H1 (cell line): ENCODE results near the gene LPCAT3. TPM values are rescaled to one million over a fixed set of nuclear protein-coding genes. Genes with fewer than 3 reads are reported as not detected.

ENCODE experiments used
- CTCF ChIA-PET: fragments of 300-600 bp; sonication (Branson Sonifier 250); formaldehyde crosslinking; loops from one replicate; lab custom pipeline; 2021; ENCODE audit not compliant: partially characterized antibody; lab: Charles Lee
- POLR2A ChIA-PET: fragments of 300-600 bp; sonication (Branson Sonifier 250); formaldehyde crosslinking; loops from one replicate; lab custom pipeline; 2021; ENCODE audit warnings: inconsistent platforms; ENCODE audit not compliant: partially characterized antibody; lab: Charles Lee
- DNase-seq, 2 experiments: peaks; one replicate each; pipeline versions ENCODE4 v3.0.0 to v3.0.0-alpha.2; 2010 to 2022; ENCODE audit warnings: low spot score in 2 of 2, low read depth in 1 of 2, mixed read lengths in 1 of 2
- FAIRE-seq: peaks from 2 replicates; lab custom pipeline; 2011; peaks lifted over from hg19 to GRCh38; lab: Jason Lieb, UNC
- H2AFZ ChIP-seq: 2 replicates; pipeline ENCODE4 v1.8.1; 2012; ENCODE audit warnings: low read length, inconsistent platforms
- H2AK5ac ChIP-seq: 2 replicates; pipeline ENCODE4 v1.6.1; 2013; ENCODE audit warnings: low read depth, low read length
- H2BK120ac ChIP-seq: replicated peaks from 2 replicates; pipeline ENCODE3; 2013; ENCODE audit warnings: low read depth, low read length, inconsistent platforms
- H2BK12ac ChIP-seq: 2 replicates; pipeline ENCODE4 v1.6.1; 2013; ENCODE audit warnings: low read depth, low read length
- H2BK15ac ChIP-seq: 2 replicates; pipeline ENCODE4 v1.6.1; 2013; ENCODE audit warnings: low read length
- H2BK20ac ChIP-seq: 2 replicates; pipeline ENCODE4 v1.6.1; 2013; ENCODE audit warnings: low read length
- H2BK5ac ChIP-seq: 2 replicates; pipeline ENCODE4 v1.6.1; 2013; ENCODE audit warnings: low read depth, low read length
- H3K14ac ChIP-seq: 2 replicates; pipeline ENCODE4 v1.6.1; 2013; ENCODE audit warnings: inconsistent platforms; ENCODE audit not compliant: insufficient read length
- H3K18ac ChIP-seq: 2 replicates; pipeline ENCODE4 v1.6.1; 2013; ENCODE audit warnings: low read length; ENCODE audit errors: extremely low read depth
- H3K23ac ChIP-seq: 2 replicates; pipeline ENCODE4 v1.6.1; 2013; ENCODE audit warnings: inconsistent platforms; ENCODE audit not compliant: insufficient read length
- H3K23me2 ChIP-seq: 2 replicates; pipeline ENCODE4 v1.6.1; 2013; ENCODE audit warnings: low read depth, low read length
- H3K27ac ChIP-seq: 2 replicates; pipeline ENCODE4 v1.6.1; 2011; ENCODE audit warnings: low read depth, low read length, inconsistent platforms
- H3K27me3 ChIP-seq, 4 experiments: replicated peaks in 1 of 4; 1 replicate in 1 of 4; 2 replicates in 3 of 4; pipeline versions ENCODE4 v1.6.1 to v1.8.1; 2011 to 2013; ENCODE audit warnings: low read length in 3 of 4, mild to moderate bottlenecking in 3 of 4, inconsistent platforms in 2 of 4, mixed read lengths in 2 of 4, moderate library complexity in 1 of 4; ENCODE audit not compliant: control insufficient read depth in 3 of 4, insufficient read depth in 3 of 4; ENCODE audit errors: extremely low read depth in 1 of 4
- H3K36me3 ChIP-seq, 4 experiments: 2 replicates each; pipeline versions ENCODE4 v1.6.1 to v1.8.1; 2011 to 2013; ENCODE audit warnings: mild to moderate bottlenecking in 4 of 4, low read length in 3 of 4, moderate library complexity in 2 of 4, control low read depth in 1 of 4, inconsistent platforms in 1 of 4; ENCODE audit not compliant: insufficient read depth in 4 of 4, control insufficient read depth in 2 of 4
- H3K4ac ChIP-seq: replicated peaks from 2 replicates; pipeline ENCODE3; 2013; ENCODE audit warnings: low read length, low read depth, mixed read lengths, inconsistent platforms; ENCODE audit not compliant: insufficient read length
- H3K4me1 ChIP-seq, 4 experiments: replicated peaks in 1 of 4; 1 replicate in 1 of 4; 2 replicates in 3 of 4; pipeline versions ENCODE4 v1.6.1 to v1.8.1; 2011 to 2013; ENCODE audit warnings: low read length in 3 of 4, inconsistent platforms in 2 of 4, mixed read lengths in 1 of 4; ENCODE audit not compliant: insufficient read depth in 4 of 4, control insufficient read depth in 3 of 4
- H3K4me2 ChIP-seq, 2 experiments: 2 replicates each; pipeline versions ENCODE4 v1.6.1 to v1.8.1; 2011 to 2013; ENCODE audit warnings: low read depth in 2 of 2, low read length in 2 of 2, control low read depth in 1 of 2, inconsistent platforms in 1 of 2, mild to moderate bottlenecking in 1 of 2; ENCODE audit not compliant: insufficient read depth in 1 of 2
- H3K4me3 ChIP-seq, 4 experiments: fragments of 200-600, 300-600 bp in 1 of 4; sonication (generic), shearing (Covaris generic), sonication (Bioruptor Twin) in 1 of 4; 2 replicates each; pipeline versions ENCODE4 v1.5.1 to v1.8.1; 2011 to 2016; ENCODE audit warnings: low read length in 4 of 4, low read depth in 3 of 4, control low read depth in 2 of 4, inconsistent platforms in 2 of 4, mild to moderate bottlenecking in 2 of 4, mixed read lengths in 1 of 4, moderate library complexity in 1 of 4; ENCODE audit not compliant: insufficient read depth in 2 of 4; ENCODE audit errors: extremely low read depth in 1 of 4
- H3K56ac ChIP-seq: replicated peaks from 2 replicates; pipeline ENCODE3; 2013; ENCODE audit warnings: low read depth, mild to moderate bottlenecking, mixed read lengths, low read length, inconsistent platforms; ENCODE audit not compliant: insufficient read length
- H3K79me1 ChIP-seq: 2 replicates; pipeline ENCODE4 v1.6.1; 2013; ENCODE audit warnings: low read depth, low read length, control low read depth
- H3K79me2 ChIP-seq, 2 experiments: 2 replicates each; pipeline versions ENCODE4 v1.6.1 to v1.8.1; 2012 to 2013; ENCODE audit warnings: low read length in 2 of 2, mild to moderate bottlenecking in 2 of 2, inconsistent platforms in 1 of 2; ENCODE audit not compliant: insufficient read depth in 2 of 2, control insufficient read depth in 1 of 2
- H3K9ac ChIP-seq, 4 experiments: replicated peaks in 1 of 4; 1 replicate in 1 of 4; 2 replicates in 3 of 4; pipeline versions ENCODE4 v1.6.1 to v1.8.1; 2011 to 2013; ENCODE audit warnings: low read depth in 3 of 4, low read length in 3 of 4, control low read depth in 2 of 4, mild to moderate bottlenecking in 2 of 4, moderate library complexity in 2 of 4, inconsistent platforms in 1 of 4; ENCODE audit errors: extremely low read depth in 1 of 4
- H3K9me3 ChIP-seq, 2 experiments: 2 replicates each; pipeline versions ENCODE4 v1.6.1 to v1.8.1; 2012 to 2013; ENCODE audit warnings: mild to moderate bottlenecking in 2 of 2, moderate library complexity in 2 of 2, control low read depth in 1 of 2, inconsistent platforms in 1 of 2, low read depth in 1 of 2, low read length in 1 of 2, mixed read lengths in 1 of 2; ENCODE audit not compliant: insufficient read depth in 2 of 2
- H4K20me1 ChIP-seq, 2 experiments: replicated peaks in 1 of 2; 2 replicates each; pipeline versions ENCODE3 to v1.8.1; 2011 to 2013; ENCODE audit warnings: inconsistent platforms in 2 of 2, low read length in 2 of 2, mild to moderate bottlenecking in 1 of 2; ENCODE audit not compliant: insufficient read depth in 2 of 2, control insufficient read depth in 1 of 2
- H4K5ac ChIP-seq: 2 replicates; pipeline ENCODE4 v1.6.1; 2013; ENCODE audit warnings: low read length, low read depth, mixed read lengths, inconsistent platforms; ENCODE audit not compliant: insufficient read length
- H4K8ac ChIP-seq: 2 replicates; pipeline ENCODE4 v1.8.0; 2013; ENCODE audit warnings: mild to moderate bottlenecking, moderate library complexity, low read length, inconsistent platforms; ENCODE audit not compliant: insufficient read depth; ENCODE audit errors: extremely low read depth
- H4K91ac ChIP-seq: replicated peaks from 2 replicates; pipeline ENCODE3; 2013; ENCODE audit warnings: low read length, mixed read lengths, inconsistent platforms; ENCODE audit not compliant: insufficient read length
- ASH2L ChIP-seq: fragments of 200-600, 300-600 bp; sonication (generic); IDR thresholded peaks from one replicate; pipeline ENCODE4 v1.7.1; 2017; ENCODE audit warnings: low read length
- BRCA1 ChIP-seq: IDR thresholded peaks from 2 replicates; pipeline ENCODE4 v1.6.1; 2012; ENCODE audit warnings: low read depth, low read length, improper control_type of control experiment
- CHD1 ChIP-seq: IDR thresholded peaks from 2 replicates; pipeline ENCODE4 v1.6.1; 2012; ENCODE audit warnings: low read depth, low read length, improper control_type of control experiment
- EZH2 ChIP-seq: fragments of 200-600 bp; sonication (generic); IDR thresholded peaks from 2 replicates; pipeline ENCODE4 v1.7.1; 2012; ENCODE audit warnings: low read depth, mild to moderate bottlenecking, moderate library complexity, low read length, inconsistent platforms; ENCODE audit not compliant: severe bottlenecking
- FOSL1 ChIP-seq: IDR thresholded peaks from 2 replicates; pipeline ENCODE4 v1.6.1; 2011; ENCODE audit warnings: mild to moderate bottlenecking, low read depth, low read length, moderate library complexity; ENCODE audit not compliant: insufficient read depth
- JUND ChIP-seq: IDR thresholded peaks from 2 replicates; pipeline ENCODE4 v1.6.1; 2011; ENCODE audit warnings: mild to moderate bottlenecking, improper control_type of control experiment, low read length
- NRF1 ChIP-seq: IDR thresholded peaks from 2 replicates; pipeline ENCODE4 v1.6.1; 2011; ENCODE audit warnings: mild to moderate bottlenecking, low read depth, low read length, improper control_type of control experiment
- POU5F1 ChIP-seq: IDR thresholded peaks from 2 replicates; pipeline ENCODE4 v1.6.1; 2011; ENCODE audit warnings: low read depth, mild to moderate bottlenecking, low read length, moderate library complexity
- RAD21 ChIP-seq, 2 experiments: IDR thresholded peaks in 1 of 2; conservative IDR thresholded peaks in 1 of 2; 2 replicates each; pipeline ENCODE4 v1.6.1; 2011; ENCODE audit warnings: low read depth in 2 of 2, low read length in 2 of 2, improper control_type of control experiment in 1 of 2, inconsistent platforms in 1 of 2, mild to moderate bottlenecking in 1 of 2, moderate library complexity in 1 of 2
- SIN3A ChIP-seq, 2 experiments: IDR thresholded peaks in 1 of 2; conservative IDR thresholded peaks in 1 of 2; 2 replicates each; pipeline ENCODE4 v1.6.1; 2011 to 2012; ENCODE audit warnings: low read length in 2 of 2, improper control_type of control experiment in 1 of 2, low read depth in 1 of 2, mild to moderate bottlenecking in 1 of 2
- SP1 ChIP-seq: IDR thresholded peaks from 2 replicates; pipeline ENCODE4 v1.6.1; 2011; ENCODE audit warnings: low read depth, low read length
- TAF1 ChIP-seq: IDR thresholded peaks from 2 replicates; pipeline ENCODE4 v1.6.1; 2011; ENCODE audit warnings: mild to moderate bottlenecking, low read depth, low read length
- TAF7 ChIP-seq: optimal IDR thresholded peaks from 2 replicates; pipeline ENCODE3; 2011; ENCODE audit warnings: low read depth, mild to moderate bottlenecking, inconsistent platforms, low read length, moderate library complexity, borderline replicate concordance
- TCF12 ChIP-seq: IDR thresholded peaks from 2 replicates; pipeline ENCODE4 v1.6.1; 2011; ENCODE audit warnings: low read depth, mild to moderate bottlenecking, low read length
- ZNF274 ChIP-seq: IDR thresholded peaks from 2 replicates; pipeline ENCODE4 v1.7.0; 2012; ENCODE audit warnings: low read length, borderline replicate concordance; ENCODE audit errors: extremely low read depth
- WGBS, 2 experiments: shearing (Covaris generic) in 1 of 2; methylation state at CpG; one replicate each; pipeline versions ENCODE4 v1.1.6 to v1.1.7; 2013 to 2015; ENCODE audit warnings: low lambda C conversion rate in 2 of 2, mixed read lengths in 2 of 2, inconsistent platforms in 1 of 2, low coverage in 1 of 2, missing lambda C conversion rate in 1 of 2; ENCODE audit not compliant: insufficient replicate concordance in 2 of 2, insufficient coverage in 1 of 2, insufficient read length in 1 of 2; ENCODE audit errors: extremely low coverage in 1 of 2, missing lambda C conversion rate in 1 of 2; 5-methylcytosine and 5-hydroxymethylcytosine counted together
- polyA plus RNA-seq, 7 experiments: library from polyadenylated mRNA; depleted of rRNA in 3 of 7; stranded (reverse) in 5 of 7; unstranded in 2 of 7; fragments of >200 nt in 5 of 7; fragments of 200-250 nt in 2 of 7; gene quantifications; 1 replicate in 5 of 7; 2 replicates in 1 of 7; 4 replicates in 1 of 7; pipeline versions ENCODE4 v1.2.1 to v1.2.3, GENCODE V29; 2011 to 2013; ENCODE audit warnings: missing spikeins in 2 of 7, mixed read lengths in 2 of 7
- total RNA-seq: library from RNA; stranded (reverse); fragmentation: NEBNext Ultra II Directional; extraction: Animal tissue kit (Norgen Biotek cat#: 25700); gene quantifications from 2 replicates; pipeline ENCODE4 v1.2.1, GENCODE V29; 2021

LPCAT3 gene
- total and polyA plus RNA-seq, 2 of the 8 experiments (the other 6 are each of a cell fraction or from before 2014, with no cell fraction given), result 55.8 to 70.4 TPM

DNA sequence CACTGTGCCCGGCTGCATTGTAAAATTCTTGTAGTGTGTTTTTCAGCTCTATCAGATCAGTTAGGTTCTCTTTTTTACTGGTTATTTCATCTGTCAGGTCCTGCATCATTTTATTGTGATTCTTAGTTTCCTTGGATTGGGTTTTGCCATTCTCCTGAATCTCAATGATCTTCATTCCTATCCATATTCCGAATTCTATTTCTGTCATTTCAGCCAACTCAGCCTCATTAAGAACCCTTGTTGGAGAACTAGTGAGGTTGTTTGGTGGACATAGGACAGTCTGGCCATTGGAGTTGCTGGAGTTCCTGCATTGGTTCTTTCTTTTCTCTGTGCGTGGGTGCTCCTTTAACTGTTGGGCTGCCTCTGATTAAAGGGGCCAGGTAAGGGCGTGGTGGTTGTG is 36.6 kb upstream of the LPCAT3 start:
- no peak for FAIRE-seq
- TF ChIP-seq ASH2L (no peak), JUND (no peak), EZH2 (no peak), RAD21 (IDR thresholded peaks at IDR 0.05 in 1 of 2, conservative IDR thresholded peaks at IDR 0.05 in 1 of 2; ENCODE audit: low read depth in 2 of 2, low read length in 2 of 2) (no peak), FOSL1 (no peak), SIN3A (conservative IDR thresholded peaks at IDR 0.05 in 1 of 2, IDR thresholded peaks at IDR 0.05 in 1 of 2; ENCODE audit: low read depth in 1 of 2, low read length in 2 of 2) (no peak), TAF1 (no peak), POU5F1 (no peak), SP1 (no peak), CHD1 (no peak), BRCA1 (no peak), TCF12 (no peak), ZNF274 (no peak), NRF1 (no peak), TAF7 (no peak)

More for the DNA sequence above, 36.6 kb upstream of the LPCAT3 start:
- H4K91ac ChIP-seq, result no peak overlapping the region
- no peak overlapping the region for H3K4me3 ChIP-seq
- POLR2A ChIA-PET, result interaction anchor here (0.8 to 0.9 kb wide), 2 partner anchors 81 to 90 kb away, joined by 3 read pairs; no protein-coding TSS in a partner anchor
- no peaks in the 10 kb centered on the region for H3K4me1 ChIP-seq
- H2BK20ac ChIP-seq, result no peak overlapping the region
- H3K9me3 ChIP-seq, result no peaks in the 10 kb centered on the region
- H3K23ac ChIP-seq, result no peak overlapping the region
- no peaks in the 10 kb centered on the region for H3K27me3 ChIP-seq
- no peaks in the 10 kb centered on the region for H3K36me3 ChIP-seq
- no peak overlapping the region for H2AK5ac ChIP-seq
- no peak overlapping the region for H2BK15ac ChIP-seq
- CTCF ChIA-PET, result interaction anchor here (0.6 to 6.7 kb wide), 11 partner anchors 10 to 93 kb away, joined by 3 to 51 read pairs (median 3); partner anchors contain the start of gene C1RL
- no peak overlapping the region for H3K56ac ChIP-seq
- H4K20me1 ChIP-seq, result no peaks in the 10 kb centered on the region
- no peaks in the 10 kb centered on the region for H3K79me2 ChIP-seq
- H3K23me2 ChIP-seq, result no peaks in the 10 kb centered on the region
- no peak overlapping the region for H2AFZ ChIP-seq
- H2BK120ac ChIP-seq, result no peak overlapping the region
- H4K8ac ChIP-seq, result no peak overlapping the region
- 87% methylated on average over 4 of the region's 4 CpGs; no CpG with 5 or more reads in 1 of the 2 experiments for WGBS, 2 experiments
- no peaks in the 10 kb centered on the region for H3K79me1 ChIP-seq
- no peak overlapping the region for H4K5ac ChIP-seq
- H3K27ac ChIP-seq, result no peak overlapping the region
- no peak overlapping the region for H2BK12ac ChIP-seq
- H3K4me2 ChIP-seq, result no peak overlapping the region
- no peak overlapping the region for H3K9ac ChIP-seq
- H3K14ac ChIP-seq, result no peak overlapping the region
- no peak overlapping the region for H3K4ac ChIP-seq
- H3K18ac ChIP-seq, result no peak overlapping the region
- DNase-seq, result no peak
- no peak overlapping the region for H2BK5ac ChIP-seq
